Keratinocyte (primary cell): ENCODE measurements around the gene TNFSF18. TPM values are rescaled to one million over a fixed set of nuclear protein-coding genes. Genes with fewer than 3 reads are reported as not detected.

Source experiments
- DNase-seq: peaks from one replicate; pipeline ENCODE4 v3.0.0-alpha.2; 2011; ENCODE audit warnings: low read depth, missing footprints, low spot score
- FAIRE-seq: peaks from 2 replicates; lab custom pipeline; 2011; peaks lifted over from hg19 to GRCh38; lab: Jason Lieb, UNC
- H2AFZ ChIP-seq: 2 replicates; pipeline ENCODE4 v1.6.0; 2012; ENCODE audit warnings: low read length, control low read depth, inconsistent platforms; ENCODE audit not compliant: control insufficient read depth
- H3K27ac ChIP-seq: 2 replicates; pipeline ENCODE4 v1.5.1; 2011; ENCODE audit warnings: low read length; ENCODE audit not compliant: control insufficient read depth, insufficient read depth
- H3K27me3 ChIP-seq: 3 replicates; pipeline ENCODE4 v1.6.0; 2011; ENCODE audit warnings: low read length; ENCODE audit not compliant: control insufficient read depth, insufficient read depth; ENCODE audit errors: extremely low read depth
- H3K36me3 ChIP-seq, 2 experiments: 2 replicates in 1 of 2; 3 replicates in 1 of 2; pipeline ENCODE4 v1.5.1; 2011; ENCODE audit warnings: low read length in 2 of 2, mild to moderate bottlenecking in 1 of 2; ENCODE audit not compliant: control insufficient read depth in 2 of 2, insufficient read depth in 2 of 2; ENCODE audit errors: extremely low read depth in 1 of 2
- H3K4me1 ChIP-seq: 3 replicates; pipeline ENCODE4 v1.5.1; 2011; ENCODE audit warnings: low read length; ENCODE audit not compliant: control insufficient read depth, insufficient read depth; ENCODE audit errors: extremely low read depth
- H3K4me2 ChIP-seq: 3 replicates; pipeline ENCODE4 v1.6.0; 2011; ENCODE audit warnings: low read depth, low read length; ENCODE audit not compliant: control insufficient read depth, insufficient read depth; ENCODE audit errors: extremely low read depth
- H3K4me3 ChIP-seq, 3 experiments: fragments of 200-600 bp in 1 of 3; sonication (generic) in 1 of 3; 2 replicates in 2 of 3; 3 replicates in 1 of 3; pipeline ENCODE4 v1.5.1; 2011 to 2016; ENCODE audit warnings: low read length in 3 of 3, mild to moderate bottlenecking in 3 of 3, control low read depth in 2 of 3, inconsistent platforms in 1 of 3, low read depth in 1 of 3, mixed read lengths in 1 of 3, mixed run types in 1 of 3, moderate library complexity in 1 of 3; ENCODE audit not compliant: control insufficient read depth in 2 of 3, insufficient read depth in 2 of 3; ENCODE audit errors: extremely low read depth in 1 of 3
- H3K79me2 ChIP-seq: 2 replicates; pipeline ENCODE4 v1.6.0; 2012; ENCODE audit warnings: low read length; ENCODE audit not compliant: control insufficient read depth, insufficient read depth
- H3K9ac ChIP-seq: 3 replicates; pipeline ENCODE4 v1.6.0; 2011; ENCODE audit warnings: low read length; ENCODE audit not compliant: control insufficient read depth, insufficient read depth; ENCODE audit errors: extremely low read depth
- H3K9me1 ChIP-seq: 3 replicates; pipeline ENCODE4 v1.6.0; 2011; ENCODE audit warnings: low read length; ENCODE audit not compliant: control insufficient read depth, insufficient read depth; ENCODE audit errors: extremely low read depth
- H3K9me3 ChIP-seq: 2 replicates; pipeline ENCODE4 v1.5.1; 2012; ENCODE audit warnings: low read depth, low read length; ENCODE audit not compliant: control insufficient read depth
- H4K20me1 ChIP-seq: 3 replicates; pipeline ENCODE4 v1.6.0; 2011; ENCODE audit warnings: low read length; ENCODE audit not compliant: control insufficient read depth, insufficient read depth; ENCODE audit errors: extremely low read depth
- EZH2 ChIP-seq: IDR thresholded peaks from one replicate; pipeline ENCODE4 v1.6.1; 2012; ENCODE audit warnings: inconsistent platforms, mild to moderate bottlenecking, low read length, moderate library complexity
- dilution Hi-C: fragments of 300-500 bp; cut with MboI; formaldehyde crosslinking; loops from one replicate; pipeline ENCODE4 v1.7.0; 2020; ENCODE audit warnings: low sequenced_read_pairs; ENCODE audit not compliant: extremely low pct_ligation_motif_present
- polyA plus RNA-seq, 5 experiments: library from polyadenylated mRNA; depleted of rRNA in 3 of 5; stranded (reverse) in 3 of 5; stranded (forward) in 1 of 5; unstranded in 1 of 5; fragments of >200 nt; gene quantifications; 1 replicate in 1 of 5; 2 replicates in 3 of 5; 3 replicates in 1 of 5; pipeline versions ENCODE4 v1.2.1 to v1.2.3, GENCODE V29; 2011 to 2012; ENCODE audit warnings: missing spikeins in 2 of 5, low read depth in 1 of 5, low replicate concordance in 1 of 5
- TF ChIP-seq, protein P1 (sequence below), 3 experiments: IDR thresholded peaks in 1 of 3; conservative IDR thresholded peaks in 1 of 3; optimal IDR thresholded peaks in 1 of 3; 2 replicates in 2 of 3; 3 replicates in 1 of 3; pipeline versions ENCODE3 to v1.5.1; 2011; ENCODE audit warnings: low read length in 3 of 3, mild to moderate bottlenecking in 3 of 3, moderate library complexity in 2 of 3, control low read depth in 1 of 3, inconsistent platforms in 1 of 3; ENCODE audit not compliant: insufficient read depth in 2 of 3; ENCODE audit errors: extremely low read depth in 1 of 3

Gene TNFSF18
- polyA plus RNA-seq, 1 donor (not counting 4 experiments of a cell fraction or from before 2014, with no cell fraction given): 0.69 TPM

DNA sequence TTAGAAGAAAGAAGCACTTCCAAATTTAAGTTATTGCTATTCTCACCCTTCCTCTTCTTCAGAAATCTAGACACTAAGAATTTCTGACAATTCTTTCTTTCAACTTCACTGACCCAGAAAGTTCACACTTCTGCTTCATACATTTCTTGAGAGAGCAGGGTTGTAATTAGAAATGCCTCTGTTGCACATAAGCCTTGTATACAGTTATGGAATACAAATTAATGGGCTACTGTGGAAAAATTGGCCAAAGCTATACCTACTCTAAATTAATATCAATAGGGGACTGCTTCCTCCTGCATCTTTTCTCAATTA is 1.5 kb downstream of the TNFSF18 start:
- DNase-seq (no peak), FAIRE-seq (no peak)
- Histone ChIP-seq H3K27me3 (no peaks in the 10 kb centered on the region), H3K9me3 (no peaks in the 10 kb centered on the region), H3K79me2 (no peaks in the 10 kb centered on the region), H3K4me2 (peak overlapping the region; percentile 65), H3K4me3 (no peak overlapping the region), H3K27ac (no peak overlapping the region), H3K9me1 (no peaks in the 10 kb centered on the region), H4K20me1 (no peaks in the 10 kb centered on the region), H3K9ac (no peak overlapping the region), H3K4me1 (peaks cover 51% of the 10 kb centered on the region), H3K36me3 (no peaks in the 10 kb centered on the region), H2AFZ (no peak overlapping the region)
- TF ChIP-seq, protein P1, sequence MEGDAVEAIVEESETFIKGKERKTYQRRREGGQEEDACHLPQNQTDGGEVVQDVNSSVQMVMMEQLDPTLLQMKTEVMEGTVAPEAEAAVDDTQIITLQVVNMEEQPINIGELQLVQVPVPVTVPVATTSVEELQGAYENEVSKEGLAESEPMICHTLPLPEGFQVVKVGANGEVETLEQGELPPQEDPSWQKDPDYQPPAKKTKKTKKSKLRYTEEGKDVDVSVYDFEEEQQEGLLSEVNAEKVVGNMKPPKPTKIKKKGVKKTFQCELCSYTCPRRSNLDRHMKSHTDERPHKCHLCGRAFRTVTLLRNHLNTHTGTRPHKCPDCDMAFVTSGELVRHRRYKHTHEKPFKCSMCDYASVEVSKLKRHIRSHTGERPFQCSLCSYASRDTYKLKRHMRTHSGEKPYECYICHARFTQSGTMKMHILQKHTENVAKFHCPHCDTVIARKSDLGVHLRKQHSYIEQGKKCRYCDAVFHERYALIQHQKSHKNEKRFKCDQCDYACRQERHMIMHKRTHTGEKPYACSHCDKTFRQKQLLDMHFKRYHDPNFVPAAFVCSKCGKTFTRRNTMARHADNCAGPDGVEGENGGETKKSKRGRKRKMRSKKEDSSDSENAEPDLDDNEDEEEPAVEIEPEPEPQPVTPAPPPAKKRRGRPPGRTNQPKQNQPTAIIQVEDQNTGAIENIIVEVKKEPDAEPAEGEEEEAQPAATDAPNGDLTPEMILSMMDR (optimal IDR thresholded peaks at IDR 0.05 in 1 of 3, IDR thresholded peaks at IDR 0.05 in 1 of 3, conservative IDR thresholded peaks at IDR 0.05 in 1 of 3; ENCODE audit: extremely low read depth in 1 of 3, insufficient read depth in 2 of 3, low read length in 3 of 3): no peak
- TF ChIP-seq EZH2: no peak
- dilution Hi-C loops: no loop called here

GRCh38 chr1:173048621-173049321 is 2.0 kb downstream of the TNFSF18 start:
- H3K4me1 ChIP-seq: peaks cover 47% of the 10 kb centered on the region
- peak; percentile 70 for FAIRE-seq

More at GRCh38 chr1:173048621-173049321, 2.0 kb downstream of the TNFSF18 start:
- dilution Hi-C loops: no loop called here
- TF ChIP-seq, protein P1 (optimal IDR thresholded peaks at IDR 0.05 in 1 of 3, IDR thresholded peaks at IDR 0.05 in 1 of 3, conservative IDR thresholded peaks at IDR 0.05 in 1 of 3; ENCODE audit: extremely low read depth in 1 of 3, insufficient read depth in 2 of 3, low read length in 3 of 3): no peak
- TF ChIP-seq EZH2: no peak
- Histone ChIP-seq H3K4me3 (no peak overlapping the region), H4K20me1 (no peaks in the 10 kb centered on the region), H3K79me2 (no peaks in the 10 kb centered on the region), H3K27ac (peak overlapping the region; percentile 66), H2AFZ (no peak overlapping the region), H3K4me2 (peak overlapping the region; percentile 65), H3K9me1 (no peaks in the 10 kb centered on the region), H3K9me3 (no peaks in the 10 kb centered on the region), H3K27me3 (no peaks in the 10 kb centered on the region), H3K36me3 (no peaks in the 10 kb centered on the region), H3K9ac (no peak overlapping the region)
- no peak for DNase-seq
